Measurements from ENCODE around the gene GRPEL1.
A peak's percentile ranks its signal among the peaks of the same experiment; 100 is the strongest.

GRPEL1 gene

GRCh38 chr4:7063362-7063761 is 4.5 kb downstream of the GRPEL1 start:
- Histone ChIP-seq H3K27me3 (ENCODE audit: insufficient read depth, poor library complexity, severe bottlenecking) (no peaks in the 10 kb centered on the region), H3K4me3 (replicated peaks; ENCODE audit: insufficient read depth, low read length) (no peak overlapping the region), H3K27ac (replicated peaks) (no peak overlapping the region)
- TF ChIP-seq GABPA (IDR thresholded peaks at IDR 0.05; ENCODE audit: low read depth) (no peak), REST (IDR thresholded peaks at IDR 0.05; ENCODE audit: insufficient replicate concordance, low read depth) (no peak), CTCF (IDR thresholded peaks at IDR 0.05; ENCODE audit: insufficient read depth, low read length) (no peak), POLR2AphosphoS5 (IDR thresholded peaks at IDR 0.05; ENCODE audit: low read depth) (no peak), SPI1 (IDR thresholded peaks at IDR 0.05; ENCODE audit: borderline replicate concordance, low read depth) (no peak)
- no peak for DNase-seq (ENCODE audit: low read depth in 1 of 2, low spot score in 1 of 2)

GRCh38 chr4:7062816-7063215 is 5.0 kb downstream of the GRPEL1 start:
- DNase-seq (ENCODE audit: low read depth in 1 of 2, low spot score in 1 of 2), result no peak
- TF ChIP-seq CTCF (IDR thresholded peaks at IDR 0.05; ENCODE audit: insufficient read depth, low read length) (no peak), GABPA (IDR thresholded peaks at IDR 0.05; ENCODE audit: low read depth) (no peak), POLR2AphosphoS5 (IDR thresholded peaks at IDR 0.05; ENCODE audit: low read depth) (no peak), SPI1 (IDR thresholded peaks at IDR 0.05; ENCODE audit: borderline replicate concordance, low read depth) (no peak), REST (IDR thresholded peaks at IDR 0.05; ENCODE audit: insufficient replicate concordance, low read depth) (no peak)
- Histone ChIP-seq H3K4me3 (replicated peaks; ENCODE audit: insufficient read depth, low read length) (no peak overlapping the region), H3K27ac (replicated peaks) (no peak overlapping the region), H3K27me3 (ENCODE audit: insufficient read depth, poor library complexity, severe bottlenecking) (no peaks in the 10 kb centered on the region)

- Histone ChIP-seq H3K27me3 (ENCODE audit: insufficient read depth, poor library complexity, severe bottlenecking) (no peaks in the 10 kb centered on the region), H3K4me3 (replicated peaks; ENCODE audit: insufficient read depth, low read length) (no peak overlapping the region), H3K27ac (replicated peaks) (peak overlapping the region; percentile 81)
- no peak for DNase-seq (ENCODE audit: low read depth in 1 of 2, low spot score in 1 of 2)
- TF ChIP-seq GABPA (IDR thresholded peaks at IDR 0.05; ENCODE audit: low read depth), result no peak
- no peak for TF ChIP-seq CTCF (IDR thresholded peaks at IDR 0.05; ENCODE audit: insufficient read depth, low read length)
- no peak for TF ChIP-seq REST (IDR thresholded peaks at IDR 0.05; ENCODE audit: insufficient replicate concordance, low read depth)
- no peak; the same call in 1 of the 2 replicates for TF ChIP-seq POLR2AphosphoS5 (IDR thresholded peaks at IDR 0.05; ENCODE audit: low read depth)
- no peak for TF ChIP-seq SPI1 (IDR thresholded peaks at IDR 0.05; ENCODE audit: borderline replicate concordance, low read depth)
These were observed 6.0 kb downstream of the GRPEL1 start for GRCh38 chr4:7061815-7062214.

All from HL-60 (cell line).